Activated naive CD8-positive, alpha-beta T cell treated with anti-CD3 and anti-CD28 coated beads, Interleukin-2, amount 50 U/mL, for 24 hours (primary cell): Measurements from ENCODE around the gene EIF4H.
"Not testable (repeated sequence)": the region's sequence is repeated elsewhere in the genome, so short reads cannot be mapped to it uniquely, and the experiment has no call there.

Experiments used
- ATAC-seq: fragments of 150-1000 bp; cut with Tn5 transposase; one replicate; pipeline ENCODE4 v1.10.0; 2021
- DNase-seq: peaks from one replicate; pipeline ENCODE4 v3.0.0; 2021
- H3K27ac Mint-ChIP-seq: one replicate; pipeline ENCODE4 v1.8.0; 2021; ENCODE audit warnings: mild to moderate bottlenecking, mixed read lengths
- H3K27me3 Mint-ChIP-seq: one replicate; pipeline ENCODE4 v1.8.0; 2021; ENCODE audit warnings: mixed read lengths
- H3K36me3 Mint-ChIP-seq: one replicate; pipeline ENCODE4 v1.8.0; 2021; ENCODE audit warnings: low read depth, mixed read lengths
- H3K4me1 Mint-ChIP-seq: one replicate; pipeline ENCODE4 v1.8.0; 2021; ENCODE audit warnings: mixed read lengths
- H3K4me3 Mint-ChIP-seq: one replicate; pipeline ENCODE4 v1.8.0; 2021; ENCODE audit warnings: mild to moderate bottlenecking, moderate library complexity, mixed read lengths
- H3K9me3 Mint-ChIP-seq: one replicate; pipeline ENCODE4 v1.8.0; 2021; ENCODE audit warnings: mixed read lengths

Gene EIF4H

DNA sequence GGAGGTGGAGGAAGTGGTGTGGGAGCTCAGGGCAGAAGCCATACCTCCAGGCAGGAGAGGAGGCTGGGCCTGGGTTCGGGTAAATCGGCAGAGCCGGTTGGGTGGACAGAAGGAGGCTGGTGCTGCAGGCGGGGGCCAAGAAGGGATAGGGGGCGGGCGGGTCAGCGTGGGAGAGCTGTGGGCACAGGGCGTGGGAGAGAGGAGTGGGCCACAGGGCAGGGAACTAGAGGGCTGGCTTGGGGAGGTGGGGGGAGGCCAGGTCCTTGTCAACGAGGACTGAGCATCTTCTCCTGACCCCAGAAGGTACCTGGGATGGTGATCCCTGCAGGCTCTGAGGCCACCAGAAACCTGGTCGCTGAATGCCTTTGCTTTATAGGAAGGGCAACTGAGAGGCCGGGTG is 47.6 kb downstream of the EIF4H start:
- no peak overlapping the region for H3K4me3 Mint-ChIP-seq
- no peak for DNase-seq
- H3K27me3 Mint-ChIP-seq = no peaks in the 10 kb centered on the region
- no peak overlapping the region for H3K27ac Mint-ChIP-seq
- peaks cover 13% of the 10 kb centered on the region for H3K36me3 Mint-ChIP-seq
- H3K4me1 Mint-ChIP-seq = peaks cover 24% of the 10 kb centered on the region
- H3K9me3 Mint-ChIP-seq = no peaks in the 10 kb centered on the region
- ATAC-seq = no peak

GRCh38 chr7:74222851-74223710 is 48.9 kb downstream of the EIF4H start:
- Mint-ChIP-seq H3K4me3 (no peak overlapping the region), H3K27ac (no peak overlapping the region), H3K9me3 (no peaks in the 10 kb centered on the region), H3K36me3 (peaks cover 15% of the 10 kb centered on the region), H3K27me3 (no peaks in the 10 kb centered on the region), H3K4me1 (peaks cover 13% of the 10 kb centered on the region)
- DNase-seq (no peak), ATAC-seq (no peak)

DNA sequence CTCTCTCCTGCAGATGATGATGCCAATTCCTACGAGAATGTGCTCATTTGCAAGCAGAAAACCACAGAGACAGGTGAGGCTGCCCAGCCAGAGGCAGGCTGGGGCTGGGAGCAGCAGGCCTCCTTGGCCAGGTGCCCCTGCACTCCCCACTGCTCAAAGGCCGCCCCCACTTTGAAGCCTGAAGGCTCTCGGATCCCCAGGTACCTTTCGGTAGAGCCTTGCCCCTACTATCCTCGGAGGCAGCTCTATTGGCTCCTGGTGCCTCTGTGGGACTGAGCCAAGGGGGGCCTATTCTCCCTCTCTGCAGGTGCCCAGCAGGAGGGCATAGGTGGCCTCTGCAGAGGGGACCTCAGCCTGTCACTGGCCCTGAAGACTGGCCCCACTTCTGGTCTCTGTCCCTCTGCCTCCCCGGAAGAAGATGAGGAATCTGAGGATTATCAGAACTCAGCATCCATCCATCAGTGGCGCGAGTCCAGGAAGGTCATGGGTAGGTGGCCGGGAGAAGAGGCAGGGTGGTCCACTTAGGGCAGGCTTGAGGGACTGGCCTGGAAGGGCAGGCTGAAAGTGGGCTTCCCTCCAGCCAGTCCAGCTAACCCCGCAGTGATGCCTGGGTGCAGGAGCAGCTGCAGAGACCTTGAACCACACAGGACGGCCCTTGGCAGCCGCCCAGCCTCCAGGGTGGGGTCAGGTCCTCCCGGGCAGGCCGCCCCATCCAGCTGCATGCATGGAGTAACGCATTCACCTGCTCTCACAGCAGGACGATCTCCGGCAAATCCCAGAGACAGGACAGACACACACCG is 49.8 kb downstream of the EIF4H start:
- peaks cover 10% of the 10 kb centered on the region for H3K4me1 Mint-ChIP-seq
- DNase-seq (no peak), ATAC-seq (no peak)
- H3K36me3 Mint-ChIP-seq = peaks cover 12% of the 10 kb centered on the region
- H3K4me3 Mint-ChIP-seq = no peak overlapping the region
- no peak overlapping the region for H3K27ac Mint-ChIP-seq
- H3K9me3 Mint-ChIP-seq = no peaks in the 10 kb centered on the region
- H3K27me3 Mint-ChIP-seq = no peaks in the 10 kb centered on the region

GRCh38 chr7:74224511-74224832 is 50.3 kb downstream of the EIF4H start:
- Mint-ChIP-seq H3K4me1 (peaks cover 14% of the 10 kb centered on the region), H3K4me3 (no peak overlapping the region), H3K36me3 (peaks cover 15% of the 10 kb centered on the region), H3K27ac (no peak overlapping the region), H3K27me3 (no peaks in the 10 kb centered on the region), H3K9me3 (no peaks in the 10 kb centered on the region)
- no peak for DNase-seq
- no peak for ATAC-seq

DNA sequence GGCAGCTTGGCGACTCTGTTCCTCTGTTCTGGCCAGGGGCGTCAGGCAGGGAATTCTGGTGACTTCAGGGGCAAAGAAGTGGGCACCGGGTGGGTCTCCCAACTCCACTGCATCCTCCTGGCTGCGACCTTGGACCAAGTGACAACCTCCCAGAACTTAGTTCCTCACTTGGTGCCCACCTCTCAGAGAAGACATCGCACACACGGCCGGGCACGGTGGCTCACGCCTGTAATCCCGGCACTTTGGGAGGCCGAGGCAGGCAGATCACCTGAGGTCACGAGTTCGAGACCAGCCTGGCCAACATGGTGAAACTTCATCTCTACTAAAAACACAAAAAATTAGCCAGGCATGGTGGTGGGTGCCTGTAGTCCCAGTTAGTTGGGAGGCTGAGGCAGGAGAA is 50.8 kb downstream of the EIF4H start:
- not testable (repeated sequence) for ATAC-seq, H3K4me3 Mint-ChIP-seq, H3K27ac Mint-ChIP-seq, H3K9me3 Mint-ChIP-seq, DNase-seq, H3K27me3 Mint-ChIP-seq
- Mint-ChIP-seq H3K4me1 (peaks cover 15% of the 10 kb centered on the region), H3K36me3 (peaks cover 16% of the 10 kb centered on the region)

DNA sequence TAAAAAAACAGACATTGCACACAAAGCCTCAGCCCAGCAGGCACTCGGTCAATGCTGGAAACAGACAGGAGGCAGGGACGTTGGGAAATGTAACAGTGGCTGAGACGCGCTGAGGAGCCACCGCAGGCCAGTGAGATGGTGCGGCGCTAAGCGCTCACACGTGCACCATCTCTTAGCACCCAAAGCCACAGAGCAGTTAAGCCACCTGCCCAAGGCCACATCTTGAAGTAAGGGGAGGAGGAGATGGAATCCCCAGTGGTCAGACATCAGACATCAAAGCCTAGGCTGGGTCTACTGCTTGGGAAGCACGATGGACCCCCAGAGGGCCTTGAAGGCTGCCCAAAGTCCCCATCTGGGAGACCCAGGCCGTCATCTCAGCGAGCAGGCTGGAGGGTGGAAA is 51.2 kb downstream of the EIF4H start:
- Mint-ChIP-seq H3K4me3 (no peak overlapping the region), H3K27me3 (no peaks in the 10 kb centered on the region), H3K36me3 (peaks cover 16% of the 10 kb centered on the region), H3K9me3 (no peaks in the 10 kb centered on the region), H3K4me1 (peaks cover 17% of the 10 kb centered on the region), H3K27ac (no peak overlapping the region)
- no peak for DNase-seq
- no peak for ATAC-seq

- Mint-ChIP-seq H3K9me3 (no peaks in the 10 kb centered on the region), H3K36me3 (peaks cover 25% of the 10 kb centered on the region), H3K4me3 (no peak overlapping the region), H3K4me1 (peaks cover 21% of the 10 kb centered on the region), H3K27me3 (no peaks in the 10 kb centered on the region), H3K27ac (no peak overlapping the region)
- ATAC-seq = no peak
- DNase-seq = no peak
Observed at GRCh38 chr7:74226633-74227032, 52.5 kb downstream of the EIF4H start.

GRCh38 chr7:74228951-74229900 is 55.1 kb downstream of the EIF4H start:
- Mint-ChIP-seq H3K4me1 (peaks cover 21% of the 10 kb centered on the region), H3K9me3 (no peaks in the 10 kb centered on the region), H3K27ac (no peak overlapping the region), H3K27me3 (no peaks in the 10 kb centered on the region), H3K4me3 (no peak overlapping the region), H3K36me3 (peaks cover 37% of the 10 kb centered on the region)
- DNase-seq (no peak), ATAC-seq (no peak)

DNA sequence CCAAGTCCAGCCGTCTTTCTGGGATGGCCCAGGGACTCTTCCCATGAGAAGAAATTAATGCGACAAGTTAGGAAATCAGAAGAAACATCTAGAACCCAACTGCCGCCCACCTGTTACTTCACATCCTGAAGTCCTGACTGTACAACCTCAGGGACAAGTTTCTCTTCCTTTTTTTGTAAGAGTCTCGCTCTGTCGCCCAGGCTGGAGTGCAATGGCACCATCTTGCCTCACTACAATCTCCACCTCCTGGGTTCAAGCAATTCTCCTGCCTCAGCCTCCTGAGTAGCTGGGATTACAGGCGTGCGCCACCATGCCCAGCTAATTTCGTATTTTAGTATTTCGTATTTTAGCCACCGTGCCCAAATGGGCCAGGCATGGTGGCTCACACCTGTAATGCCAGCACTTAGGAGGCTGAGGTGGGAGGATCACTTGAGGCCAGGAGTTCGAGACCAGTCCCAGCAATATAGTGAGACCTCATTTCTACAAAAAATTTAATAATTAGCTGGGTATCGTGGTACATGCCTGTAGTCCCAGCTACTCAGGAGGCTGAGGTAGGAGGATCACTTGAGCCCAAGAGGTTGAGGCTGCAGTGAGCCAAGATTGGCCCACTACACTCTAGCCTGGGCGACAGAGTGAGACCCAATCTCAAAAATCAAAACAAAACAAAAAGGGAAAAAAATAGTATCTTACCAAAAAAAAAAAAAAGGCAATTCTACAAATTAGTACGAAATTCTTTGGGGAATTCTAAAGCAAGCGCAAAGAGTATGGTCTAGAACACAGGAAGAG is 56.5 kb downstream of the EIF4H start:
- DNase-seq (no peak), ATAC-seq (peak; percentile 10)
- Mint-ChIP-seq H3K36me3 (peaks cover 47% of the 10 kb centered on the region), H3K9me3 (no peaks in the 10 kb centered on the region), H3K4me3 (no peak overlapping the region), H3K27me3 (no peaks in the 10 kb centered on the region), H3K4me1 (peaks cover 29% of the 10 kb centered on the region), H3K27ac (peak overlapping the region; percentile 54)

DNA sequence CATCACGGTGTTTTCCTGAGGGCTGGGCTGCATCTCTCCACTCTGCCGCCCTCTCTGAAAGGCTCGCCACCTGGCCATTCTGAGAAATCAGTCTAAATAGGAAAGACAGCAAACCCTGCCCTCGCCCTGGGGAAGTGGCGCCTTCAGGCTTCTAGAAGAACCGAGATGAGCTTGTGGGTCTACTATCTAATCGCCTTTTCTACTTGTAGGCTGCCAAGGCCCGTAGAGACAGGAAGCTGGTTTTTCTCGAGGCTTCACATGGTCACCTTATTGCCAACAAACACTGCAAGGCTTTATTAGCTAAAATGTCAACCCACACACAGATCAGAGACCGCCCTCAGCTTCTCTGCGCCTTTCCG is 57.1 kb downstream of the EIF4H start:
- Mint-ChIP-seq H3K36me3 (peaks cover 46% of the 10 kb centered on the region), H3K4me1 (peaks cover 27% of the 10 kb centered on the region), H3K27me3 (no peaks in the 10 kb centered on the region), H3K27ac (peak overlapping the region; percentile 54), H3K9me3 (no peaks in the 10 kb centered on the region), H3K4me3 (no peak overlapping the region)
- ATAC-seq = peak; percentile 60
- DNase-seq = no peak

DNA sequence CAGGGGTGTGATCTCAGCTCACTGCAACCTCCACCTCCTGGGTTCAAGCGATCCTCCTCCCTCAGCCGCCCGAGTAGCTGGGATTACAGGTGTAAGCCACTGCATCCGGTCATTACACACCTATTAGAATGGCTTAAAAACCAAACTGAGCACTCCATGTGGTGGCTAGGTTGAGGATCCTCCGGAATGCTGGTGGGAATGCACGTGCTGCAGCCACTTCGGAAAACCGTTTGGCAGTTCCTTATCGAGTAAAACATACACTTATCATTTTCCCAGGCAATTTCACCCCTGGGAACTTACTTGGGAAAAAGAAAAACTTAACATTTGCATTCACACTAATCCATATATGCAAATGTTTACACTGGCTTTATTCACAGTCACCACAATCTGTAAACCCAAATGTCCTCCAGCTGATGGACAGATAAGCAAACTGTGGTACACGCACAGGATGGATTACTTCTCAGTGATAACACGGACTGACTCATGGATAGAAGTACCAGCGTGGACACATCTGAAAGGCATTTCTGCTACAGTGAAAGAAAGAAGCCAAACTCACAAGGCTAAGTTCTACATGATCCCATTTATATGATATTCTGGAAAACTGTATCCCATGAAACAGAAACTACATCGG is 59.6 kb downstream of the EIF4H start:
- Mint-ChIP-seq H3K27me3 (no peaks in the 10 kb centered on the region), H3K27ac (no peak overlapping the region), H3K36me3 (peaks cover 55% of the 10 kb centered on the region), H3K4me3 (no peak overlapping the region), H3K9me3 (no peaks in the 10 kb centered on the region), H3K4me1 (peaks cover 22% of the 10 kb centered on the region)
- ATAC-seq (no peak), DNase-seq (no peak)

DNA sequence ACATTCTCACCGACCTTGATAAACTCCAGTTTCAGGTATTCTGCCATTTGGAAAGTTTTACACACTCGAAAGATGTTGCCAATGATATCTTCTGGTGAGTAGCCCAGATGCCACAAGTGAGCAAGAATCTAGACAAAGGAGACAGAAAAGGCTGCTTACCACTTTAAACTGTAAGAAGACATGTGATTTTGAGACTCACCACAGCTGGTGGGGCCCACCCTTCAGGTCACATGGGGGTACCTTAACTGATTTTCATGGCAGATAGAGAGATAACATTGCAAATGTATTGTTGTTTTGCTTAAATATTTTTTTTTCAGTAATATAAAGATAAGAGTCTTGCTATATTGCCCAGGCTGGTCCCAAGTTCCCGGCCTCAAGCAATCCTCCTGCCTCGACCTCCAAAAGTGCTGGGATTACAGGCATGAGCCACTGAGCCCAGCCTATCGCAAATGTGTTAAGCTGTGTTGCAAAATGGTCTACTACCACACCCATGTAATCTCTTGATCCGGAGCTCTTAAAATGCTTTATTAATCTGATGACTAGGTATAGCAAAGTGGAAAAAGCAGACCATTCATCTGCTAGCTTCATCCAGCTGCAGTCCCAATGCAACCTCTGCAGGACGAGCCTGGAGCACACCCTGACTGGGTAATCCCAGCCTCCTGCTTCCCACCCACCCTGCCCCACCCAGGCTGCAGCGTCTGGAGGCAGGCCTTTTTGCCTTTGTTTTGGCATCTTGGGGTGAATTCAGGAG is 61.5 kb downstream of the EIF4H start:
- Mint-ChIP-seq H3K27me3 (no peaks in the 10 kb centered on the region), H3K4me1 (peaks cover 17% of the 10 kb centered on the region), H3K9me3 (no peaks in the 10 kb centered on the region), H3K27ac (no peak overlapping the region), H3K36me3 (peaks cover 58% of the 10 kb centered on the region), H3K4me3 (no peak overlapping the region)
- ATAC-seq = no peak
- no peak for DNase-seq

DNA sequence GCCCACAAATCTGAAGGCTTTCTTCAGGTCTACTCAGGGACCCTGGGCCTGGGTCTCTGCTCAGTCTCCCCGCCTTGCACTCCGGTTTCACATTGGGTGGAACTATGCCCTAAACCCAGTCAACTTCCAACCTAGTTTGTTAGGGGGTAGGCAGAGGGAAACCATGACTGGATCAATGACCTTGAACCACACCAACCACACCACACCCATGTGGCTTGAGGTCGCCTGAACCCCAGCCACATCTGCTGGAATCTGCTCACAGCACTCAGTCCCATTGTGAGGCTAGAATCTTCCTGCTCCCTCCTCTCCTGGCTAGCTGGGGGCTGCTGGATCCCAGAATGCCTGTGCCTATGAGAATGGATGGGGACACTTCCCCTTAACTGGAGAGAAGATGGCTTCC is 62.1 kb downstream of the EIF4H start:
- peaks cover 54% of the 10 kb centered on the region for H3K36me3 Mint-ChIP-seq
- H3K4me3 Mint-ChIP-seq = no peak overlapping the region
- ATAC-seq (peak; percentile 55), DNase-seq (no peak)
- peaks cover 17% of the 10 kb centered on the region for H3K4me1 Mint-ChIP-seq
- no peaks in the 10 kb centered on the region for H3K9me3 Mint-ChIP-seq
- no peaks in the 10 kb centered on the region for H3K27me3 Mint-ChIP-seq
- peak overlapping the region; percentile 42 for H3K27ac Mint-ChIP-seq
